ENCODE data around the gene S100A1.
"Not testable (repeated sequence)": the region's sequence is repeated elsewhere in the genome, so short reads cannot be mapped to it uniquely, and the experiment has no call there.

S100A1 gene

DNA sequence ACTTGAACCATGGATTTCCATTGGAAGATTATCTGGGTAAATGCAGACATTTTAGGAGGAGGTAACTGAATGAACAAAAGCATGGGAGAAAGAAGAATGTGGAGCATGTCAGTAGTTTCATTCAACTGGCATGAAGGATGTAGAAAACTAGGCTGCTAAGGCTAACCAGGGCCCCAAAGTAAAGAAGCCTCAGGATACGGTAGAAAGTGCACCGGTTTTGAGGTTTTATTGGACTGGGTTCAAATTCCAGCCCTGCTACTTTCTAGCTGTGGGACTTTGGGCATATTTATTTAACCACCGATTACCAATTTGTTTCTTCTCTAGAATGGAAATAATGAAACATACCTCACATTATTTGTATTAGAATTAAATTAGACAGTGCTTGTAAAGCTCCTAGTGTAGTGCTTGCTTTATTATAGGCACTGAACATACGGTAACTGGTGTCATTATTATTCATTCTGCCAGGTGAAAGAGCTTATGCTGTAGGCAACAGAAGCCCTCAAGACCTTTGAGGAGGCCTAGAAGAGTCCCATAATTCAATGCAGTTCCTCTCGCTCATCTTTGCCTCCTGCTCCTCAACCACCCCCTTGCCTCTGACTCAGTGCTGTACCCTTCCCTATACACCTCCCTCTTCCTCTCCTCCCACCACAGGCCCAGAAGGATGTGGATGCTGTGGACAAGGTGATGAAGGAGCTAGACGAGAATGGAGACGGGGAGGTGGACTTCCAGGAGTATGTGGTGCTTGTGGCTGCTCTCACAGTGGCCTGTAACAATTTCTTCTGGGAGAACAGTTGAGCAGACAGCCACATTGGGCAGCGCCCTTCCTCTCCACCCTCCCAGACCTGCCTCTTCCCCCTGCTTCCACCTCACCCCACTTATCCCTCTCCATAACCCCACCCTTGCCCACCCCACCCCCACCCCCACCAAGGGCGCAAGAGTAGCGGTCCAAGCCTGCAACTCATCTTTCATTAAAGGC is 3.1 kb downstream of the S100A1 start:
- DNase-seq, result peak in 1 of 2 donors; percentile 26

DNA sequence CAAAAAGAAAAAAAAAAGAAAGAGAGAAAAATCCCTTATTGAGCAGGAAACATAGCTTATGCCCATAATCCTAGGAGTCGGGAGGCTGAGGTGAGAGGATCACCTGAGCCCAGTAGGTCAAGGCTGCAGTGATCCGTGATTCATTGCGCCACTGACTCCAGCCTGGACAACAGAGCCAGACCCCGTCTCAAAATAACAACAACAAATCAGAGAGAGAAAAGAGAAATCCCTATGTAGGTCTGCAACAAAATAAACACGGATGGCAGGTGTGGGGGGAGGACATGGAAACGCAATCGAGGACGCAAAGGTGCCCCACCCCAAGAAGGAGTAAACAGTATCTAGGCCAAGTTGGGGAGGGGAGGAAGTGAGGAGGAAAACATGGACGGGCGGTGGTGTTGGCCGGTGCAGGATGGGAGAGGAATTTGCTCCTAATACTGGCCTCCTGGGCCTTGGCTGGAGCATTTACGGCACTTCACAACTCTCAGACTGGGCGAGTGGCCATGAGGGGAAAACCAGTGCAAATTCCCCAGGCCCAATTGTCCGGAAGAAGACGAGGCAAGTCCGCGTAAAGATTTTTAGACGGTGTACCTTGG is 5.0 kb downstream of the S100A1 start:
- no peak for DNase-seq

DNA sequence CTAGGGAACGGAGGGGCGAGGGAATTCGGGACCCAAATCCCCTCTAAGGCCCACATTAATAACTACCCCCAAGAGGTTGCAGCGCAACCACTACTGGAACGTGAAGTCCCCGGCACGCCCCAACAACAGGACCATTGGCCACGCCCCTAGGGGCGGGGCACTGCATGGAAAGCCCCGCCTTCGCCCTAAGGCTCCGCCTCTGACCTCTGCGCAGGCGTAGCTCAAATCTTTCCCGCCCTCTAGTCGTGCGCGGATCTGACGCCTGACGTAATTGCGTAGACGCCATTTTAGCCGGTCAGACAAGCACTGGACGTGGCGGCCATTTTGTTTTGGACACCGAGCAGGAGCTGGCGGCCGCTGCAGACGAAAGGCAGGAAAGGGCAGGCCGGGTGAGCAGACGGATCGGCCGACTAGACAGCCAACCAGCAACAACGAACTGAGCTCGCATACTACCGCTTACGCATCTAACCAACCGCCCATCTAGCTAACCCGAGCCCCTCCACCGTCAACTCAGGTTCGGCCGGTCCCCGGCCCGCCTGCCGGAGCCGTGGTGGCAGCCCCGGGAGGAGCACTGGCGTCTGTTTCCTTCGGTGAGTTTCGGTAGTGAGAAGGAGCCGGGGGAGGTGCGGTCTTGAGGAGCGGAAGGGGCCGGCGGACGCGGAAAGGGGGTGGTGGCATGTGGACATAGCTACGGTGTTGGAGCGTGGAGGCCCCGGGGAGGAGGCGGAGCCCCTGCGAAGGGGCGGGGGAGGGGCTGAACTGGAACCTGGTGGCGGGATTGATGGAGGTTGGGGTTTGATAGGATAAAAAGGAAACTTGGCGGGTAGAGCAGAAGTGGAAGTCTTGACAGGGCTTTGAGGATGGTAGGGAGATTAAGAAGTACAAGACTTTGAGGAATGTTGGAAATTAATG is 5.8 kb downstream of the S100A1 start, which contains the start of gene CHTOP:
CHTOP (plus strand) TSS at position 313 of the 912 bp plus-strand sequence. CDS start 2,523 bp downstream, outside the sequence.
- peak; percentile 99 to 100 for DNase-seq

DNA sequence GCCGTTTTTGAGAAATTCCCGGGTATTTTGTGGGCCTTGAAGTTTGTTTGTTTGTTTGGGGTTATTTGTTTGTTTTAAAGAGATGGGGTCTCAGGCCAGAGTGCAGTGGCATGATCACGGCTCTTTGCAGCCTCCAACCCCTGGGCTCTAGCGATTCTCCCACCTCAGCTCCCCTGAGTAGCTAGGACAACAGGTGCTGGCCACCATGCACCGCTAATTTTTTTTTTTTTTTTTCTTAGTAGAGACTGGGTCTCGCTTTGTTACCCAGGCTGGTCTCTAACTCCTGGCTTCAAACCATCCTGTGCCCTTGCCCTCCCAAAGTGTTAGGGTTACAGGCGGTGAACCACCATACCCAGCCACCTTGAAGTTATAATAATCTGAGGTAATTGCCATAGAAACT is 7.6 kb downstream of the S100A1 start:
- no peak for DNase-seq

DNA sequence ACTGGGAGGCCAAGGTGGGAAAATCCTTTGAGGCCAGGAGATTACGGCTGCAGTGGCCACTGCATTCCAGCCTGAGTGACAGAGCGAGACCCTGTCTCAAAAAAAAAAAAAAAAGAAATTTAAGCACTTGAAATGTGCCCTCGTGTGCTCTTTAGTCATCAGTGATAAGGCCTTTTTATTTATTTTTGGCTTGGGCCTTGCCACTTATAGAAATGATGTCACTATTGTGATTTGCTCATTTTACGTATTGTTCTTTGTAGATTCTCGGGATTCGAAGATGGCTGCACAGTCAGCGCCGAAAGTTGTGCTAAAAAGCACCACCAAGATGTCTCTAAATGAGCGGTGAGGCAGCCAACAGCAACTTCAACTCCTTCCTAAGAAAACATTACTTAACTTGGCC is 8.1 kb downstream of the S100A1 start:
- no peak for DNase-seq

DNA sequence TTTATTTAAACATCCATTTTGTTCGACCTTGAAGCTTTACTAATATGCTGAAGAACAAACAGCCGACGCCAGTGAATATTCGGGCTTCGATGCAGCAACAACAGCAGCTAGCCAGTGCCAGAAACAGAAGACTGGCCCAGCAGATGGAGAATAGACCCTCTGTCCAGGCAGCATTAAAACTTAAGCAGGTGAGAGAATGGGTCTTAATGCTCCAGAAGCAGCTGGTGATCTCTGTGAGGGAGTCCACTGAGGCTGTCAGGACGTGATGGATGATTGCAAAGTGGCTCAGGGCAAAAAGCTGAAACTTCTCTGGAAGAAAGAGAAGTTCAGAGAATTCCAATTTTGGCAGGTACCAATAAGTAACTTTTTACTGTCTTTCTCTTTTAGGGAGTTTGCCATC is 10.0 kb downstream of the S100A1 start:
- no peak for DNase-seq

DNA sequence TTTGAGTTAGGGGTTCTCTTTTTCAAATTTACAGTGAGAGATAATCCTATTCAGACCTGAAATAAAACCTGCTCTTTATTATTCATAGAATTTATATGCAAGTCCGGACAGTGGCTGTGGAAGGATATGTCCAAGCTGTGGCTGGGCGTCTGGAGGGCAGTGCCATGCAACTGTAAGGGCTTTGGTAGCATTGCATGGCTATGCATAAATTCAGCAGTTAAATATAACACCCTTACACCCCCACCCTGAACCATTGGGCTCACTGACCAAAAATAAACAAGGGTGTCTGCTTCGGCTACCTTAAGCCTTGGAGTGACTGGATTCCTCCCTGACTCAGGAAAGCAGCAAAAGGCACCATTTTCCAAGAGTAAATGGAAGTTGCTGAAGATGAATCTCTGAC is 11.0 kb downstream of the S100A1 start:
- DNase-seq, result no peak

DNA sequence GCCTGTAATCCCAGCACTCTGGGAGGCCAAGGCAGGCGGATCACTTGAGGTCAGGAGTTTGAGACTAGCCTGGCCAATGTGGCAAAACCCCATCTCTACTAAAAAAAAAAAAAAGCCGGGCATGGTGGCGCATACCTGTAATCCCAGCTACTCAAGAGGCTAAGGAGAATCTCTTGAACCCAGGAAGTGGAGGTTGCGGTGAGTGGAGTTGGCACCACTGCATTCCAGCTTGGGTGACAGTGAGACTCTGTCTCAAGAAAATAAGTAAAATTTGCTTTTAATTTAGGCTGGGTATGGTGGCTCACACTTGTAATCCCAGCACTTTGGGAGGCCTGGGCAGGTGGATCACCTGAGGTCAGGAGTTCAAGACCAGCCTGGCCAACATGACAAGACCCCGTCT is 12.0 kb downstream of the S100A1 start:
- not testable (repeated sequence) for DNase-seq

DNA sequence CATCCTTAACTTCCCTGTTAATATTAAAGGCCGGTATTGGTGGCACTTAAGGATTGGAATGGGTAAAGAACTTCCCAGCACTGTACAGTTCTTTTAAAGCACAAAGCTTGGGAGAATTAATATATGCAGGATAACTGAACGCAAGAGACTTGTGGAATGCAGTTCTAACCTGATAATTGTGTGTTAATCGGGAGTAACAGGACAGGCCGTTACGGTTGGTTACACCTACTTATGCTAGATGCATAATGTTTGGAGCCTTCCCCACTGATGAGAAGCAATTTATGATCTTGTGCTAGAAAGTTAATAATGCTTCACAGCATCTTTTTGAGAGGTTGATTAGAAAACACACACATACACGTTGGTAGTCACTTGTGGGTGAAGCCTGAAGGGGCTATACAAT is 12.6 kb downstream of the S100A1 start:
- no peak for DNase-seq

DNA sequence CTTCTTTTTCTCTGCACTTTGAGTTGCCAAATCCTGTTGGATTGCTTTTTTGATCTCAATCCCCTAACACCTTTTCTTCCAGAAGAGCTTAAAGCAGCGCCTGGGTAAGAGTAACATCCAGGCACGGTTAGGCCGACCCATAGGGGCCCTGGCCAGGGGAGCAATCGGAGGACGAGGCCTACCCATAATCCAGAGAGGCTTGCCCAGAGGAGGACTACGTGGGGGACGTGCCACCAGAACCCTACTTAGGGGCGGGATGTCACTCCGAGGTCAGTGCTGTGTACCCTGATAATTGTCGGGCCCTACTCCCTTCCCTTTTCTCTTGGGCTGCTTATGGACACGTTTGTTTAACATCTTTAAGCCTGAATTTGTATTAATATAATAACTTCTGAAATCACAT is 13.9 kb downstream of the S100A1 start:
- no peak for DNase-seq

DNA sequence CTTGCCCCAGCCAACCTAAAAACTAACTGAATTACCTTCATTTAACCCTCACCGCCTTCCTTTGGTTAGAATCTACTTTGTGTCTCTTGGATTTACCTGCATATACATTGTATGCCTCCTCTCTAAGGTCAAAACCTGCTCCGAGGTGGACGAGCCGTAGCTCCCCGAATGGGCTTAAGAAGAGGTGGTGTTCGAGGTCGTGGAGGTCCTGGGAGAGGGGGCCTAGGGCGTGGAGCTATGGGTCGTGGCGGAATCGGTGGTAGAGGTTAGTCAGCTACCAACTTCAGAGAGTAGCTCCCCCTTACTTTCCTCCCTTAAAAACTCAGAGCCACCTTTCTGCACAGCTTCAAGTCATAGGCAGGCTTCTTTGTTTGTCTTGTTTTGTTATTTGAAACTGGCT is 14.9 kb downstream of the S100A1 start:
- no peak for DNase-seq

DNA sequence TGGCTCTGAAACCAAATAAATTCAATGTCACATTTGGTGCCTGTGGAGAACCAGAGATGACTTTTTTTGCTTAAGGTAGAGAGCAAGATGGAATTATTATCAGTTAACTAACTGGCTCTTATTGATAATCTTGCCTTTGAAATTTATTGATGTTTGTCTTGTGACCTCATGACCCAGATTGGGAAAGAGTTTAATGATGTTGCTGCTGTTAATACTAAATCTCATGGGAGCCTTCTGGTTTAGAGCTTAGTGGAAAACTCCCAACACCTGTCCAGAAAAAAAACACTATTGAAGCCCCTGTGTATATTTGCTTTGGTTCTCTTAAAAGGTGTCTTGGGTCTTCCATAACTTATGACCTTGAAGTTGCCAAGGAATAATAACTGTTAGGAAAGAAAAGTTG is 15.6 kb downstream of the S100A1 start:
- DNase-seq, result no peak

DNA sequence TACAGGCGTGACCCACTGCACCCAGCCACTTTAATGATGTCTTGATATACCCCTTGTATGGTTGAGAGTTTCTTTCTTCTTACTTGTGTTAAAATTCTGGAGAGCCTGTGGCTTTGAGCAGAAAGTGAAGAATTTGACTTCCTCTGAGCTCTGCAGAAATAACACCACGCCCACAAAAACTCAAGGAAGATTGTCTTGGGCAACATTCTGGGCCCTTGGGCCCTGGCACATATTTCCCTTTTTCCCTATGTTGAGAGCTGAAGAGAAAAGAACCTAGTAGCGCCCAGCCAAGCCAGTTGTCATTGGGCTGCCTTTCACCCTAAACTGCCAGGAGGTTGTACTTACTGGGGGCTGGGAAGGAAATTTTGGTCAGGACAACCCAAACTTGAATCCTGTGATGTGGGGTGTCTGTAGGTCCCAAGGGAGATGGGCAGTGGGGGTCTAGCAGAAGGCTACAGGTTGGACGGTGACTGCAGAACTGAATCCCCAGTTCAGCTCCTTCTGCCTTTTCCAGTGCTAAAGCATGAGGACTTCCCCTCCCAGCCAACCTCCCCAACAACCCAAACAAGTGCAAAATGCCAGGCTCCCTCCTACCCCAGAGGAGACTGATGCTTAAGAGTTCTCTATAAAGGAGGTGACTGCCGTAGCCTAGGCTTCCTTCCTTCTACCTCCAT is 18.6 kb downstream of the S100A1 start:
- DNase-seq, result peak; percentile 88 to 91

DNA sequence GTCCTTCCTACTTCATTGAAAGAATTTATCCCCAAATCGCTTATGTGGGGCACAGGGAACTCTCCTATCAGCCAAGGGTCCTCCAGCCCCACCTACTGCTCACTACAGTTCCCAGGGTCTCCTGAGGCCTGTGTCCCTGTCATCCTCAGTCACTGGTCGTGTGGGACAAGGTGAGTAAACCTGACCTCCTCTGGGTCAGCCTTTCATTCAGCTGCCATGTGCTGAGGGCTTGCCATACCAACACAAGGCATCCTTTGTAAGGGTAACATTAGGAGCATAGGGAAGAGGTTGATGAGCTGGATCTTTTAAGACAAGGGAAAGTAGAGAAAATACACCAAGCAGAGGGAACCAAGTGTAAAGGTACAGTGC is 19.1 kb downstream of the S100A1 start:
- DNase-seq, result no peak

DNA sequence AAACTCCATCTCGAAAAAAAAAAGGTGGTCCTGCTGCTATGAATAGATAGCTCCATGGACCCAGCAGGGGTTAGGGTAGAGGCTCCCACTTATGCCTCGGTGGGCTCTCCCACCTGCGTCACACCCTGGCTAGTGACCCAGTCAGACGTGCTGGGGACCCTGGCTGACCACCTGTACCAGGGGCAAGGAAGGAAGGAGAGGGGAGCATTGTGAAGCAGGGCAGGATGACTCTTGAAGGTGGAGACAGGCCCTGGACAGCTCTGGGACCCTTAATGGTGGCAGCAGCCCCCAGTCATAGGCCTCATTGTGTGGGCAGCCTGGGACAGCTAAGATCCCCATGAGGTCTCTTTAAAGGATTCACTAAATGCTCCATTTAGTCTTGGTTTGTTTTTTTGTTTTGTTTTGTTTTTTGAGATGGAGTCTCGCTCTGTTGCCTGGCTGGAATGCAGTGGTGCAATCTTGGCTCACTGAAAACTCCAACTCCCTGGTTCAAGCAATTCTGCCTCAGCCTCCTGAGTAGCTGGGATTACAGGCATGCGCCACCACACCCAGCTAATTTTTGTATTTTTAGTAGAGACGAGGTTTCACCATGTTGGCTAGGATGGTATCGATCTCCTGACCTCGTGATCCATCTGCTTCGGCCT is 19.9 kb downstream of the S100A1 start:
- DNase-seq, result no peak

DNA sequence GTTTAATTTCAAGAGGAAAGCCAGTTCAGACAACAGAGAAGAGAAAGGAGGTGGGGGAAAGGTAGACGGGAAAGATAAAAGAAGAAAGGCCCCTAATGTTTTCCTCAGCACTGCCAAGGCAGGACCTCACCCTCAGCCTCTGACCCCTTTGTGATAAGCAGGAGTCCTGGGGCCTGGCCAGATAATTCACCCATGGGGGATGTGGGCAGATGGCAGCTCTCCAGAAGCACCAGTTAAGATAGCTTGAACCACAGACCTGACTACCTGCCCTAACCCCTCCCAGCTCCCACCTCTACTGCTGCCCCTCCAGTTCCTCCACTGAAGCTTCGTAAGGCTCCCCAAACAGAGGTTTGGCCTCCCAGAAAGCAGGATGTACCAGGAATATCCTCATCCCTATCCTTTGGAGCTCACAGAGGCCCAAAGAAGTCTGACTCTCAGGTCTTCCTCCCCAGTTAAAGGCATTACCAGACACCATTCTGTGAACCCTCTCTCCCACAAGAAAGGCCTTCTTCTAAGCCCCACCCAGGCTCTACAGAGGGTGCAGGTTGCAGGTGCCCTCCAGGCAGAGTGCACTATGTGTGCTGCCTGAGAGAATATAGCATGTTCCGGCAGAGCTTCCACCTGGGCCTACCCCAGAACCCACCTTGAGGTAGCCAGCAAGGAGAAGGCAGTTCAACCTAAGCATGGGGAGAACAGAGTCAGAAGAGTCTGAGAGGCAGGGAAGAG is 21.1 kb downstream of the S100A1 start:
- no peak for DNase-seq

DNA sequence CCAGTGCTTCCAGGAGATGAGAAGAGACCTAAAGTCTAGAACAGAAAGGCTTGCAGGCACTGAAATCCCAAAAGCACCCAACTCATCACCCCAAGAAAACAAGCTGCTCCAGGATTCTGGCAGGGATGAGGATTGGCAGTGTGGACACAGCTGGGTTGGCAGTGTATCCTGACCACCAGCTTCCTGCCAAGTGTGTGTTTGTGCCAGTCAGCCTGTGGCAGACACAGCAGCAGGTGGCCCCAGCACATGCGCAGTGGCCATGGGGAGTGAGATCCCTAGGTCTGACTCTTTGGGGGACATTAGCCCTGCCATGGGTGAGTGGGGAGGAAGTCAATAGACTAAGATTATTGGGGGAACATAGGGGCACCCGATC is 21.6 kb downstream of the S100A1 start:
- no peak for DNase-seq

DNA sequence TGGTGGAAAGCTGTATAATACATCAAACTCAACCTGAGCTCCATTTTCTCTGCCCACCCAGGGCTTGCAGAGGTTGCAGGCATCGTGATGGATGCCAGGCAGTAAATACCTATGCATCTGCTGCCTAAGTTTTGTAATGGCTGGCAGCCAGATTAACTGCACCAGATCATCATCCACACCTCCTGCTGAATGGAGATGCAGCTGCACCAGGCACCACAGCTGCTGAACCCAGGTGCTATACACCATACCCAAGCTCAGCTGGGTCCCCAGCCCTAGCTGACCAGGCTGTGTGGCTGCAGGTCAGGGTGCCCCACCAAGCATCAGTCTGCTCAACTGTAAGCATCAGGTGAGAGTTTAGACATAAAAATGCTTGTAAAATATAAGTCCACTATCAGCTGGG is 23.5 kb downstream of the S100A1 start:
- DNase-seq, result no peak

DNA sequence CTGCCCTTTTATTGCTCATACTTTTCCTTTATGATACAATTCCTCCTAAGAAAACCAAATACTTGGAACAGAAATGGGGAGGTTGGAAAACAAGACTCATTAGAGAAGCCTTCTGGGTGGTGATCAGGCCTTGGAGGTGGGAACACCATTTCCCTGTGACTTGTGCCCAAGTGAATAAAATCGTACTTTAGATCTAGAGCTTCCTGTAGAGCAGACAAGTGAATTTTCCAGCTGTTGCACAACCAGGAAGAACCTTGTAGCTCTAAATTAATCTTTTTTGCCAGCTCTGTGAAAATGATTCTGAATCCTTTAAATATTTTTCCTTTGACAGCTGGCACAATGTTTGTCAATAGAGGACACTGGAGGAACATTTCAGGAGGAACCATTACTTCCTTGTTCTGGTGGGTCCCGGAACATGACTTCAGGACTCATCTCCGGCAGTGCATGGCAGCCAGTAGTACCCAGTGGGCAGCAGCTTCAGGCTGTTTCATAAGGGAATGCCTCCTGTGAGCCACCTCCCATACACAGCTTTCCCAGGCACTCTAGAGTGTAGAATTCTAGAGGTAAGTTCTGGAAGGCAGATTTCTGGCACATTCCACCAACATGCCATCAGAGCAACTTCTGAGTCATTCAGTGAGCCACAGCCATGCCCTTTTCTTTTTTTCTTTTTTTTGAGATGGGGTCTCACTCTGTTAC is 24.7 kb downstream of the S100A1 start:
- peak; percentile 55 to 81 for DNase-seq

DNA sequence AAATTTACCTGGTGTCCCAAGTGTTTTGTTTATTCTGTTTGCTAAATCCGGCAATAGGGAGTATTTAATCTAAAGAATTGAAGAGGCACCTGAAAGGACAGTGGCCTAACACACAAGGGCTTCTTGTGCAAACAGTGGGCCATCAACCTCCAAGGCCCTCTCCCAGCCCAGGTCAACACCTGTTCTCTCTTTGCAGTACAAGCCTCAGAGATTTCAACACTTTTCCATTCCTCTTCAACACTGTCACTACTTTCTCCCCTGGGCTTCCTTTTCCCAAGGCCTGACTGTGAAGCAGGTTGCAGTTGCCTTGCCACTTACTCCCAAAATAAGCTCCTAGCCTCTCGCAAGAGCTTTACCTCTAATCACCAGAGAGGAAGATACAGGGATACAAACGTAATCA is 27.1 kb downstream of the S100A1 start:
- no peak for DNase-seq
